Retina (tissue), 1 donor: Measurements from ENCODE around the gene TUBA1C.
"Not testable (repeated sequence)": the region's sequence is repeated elsewhere in the genome, so short reads cannot be mapped to it uniquely, and the experiment has no call there.

ENCODE experiments used
- DNase-seq: peaks from one replicate; pipeline ENCODE4 v3.0.0-alpha.2; 2016

The TUBA1C gene

GRCh38 chr12:49283541-49284429 lies 18.9 kb downstream of the TUBA1C start:
- no peak for DNase-seq

GRCh38 chr12:49284672-49285071 lies 19.8 kb downstream of the TUBA1C start:
- no peak for DNase-seq

GRCh38 chr12:49287876-49288275 lies 23.0 kb downstream of the TUBA1C start:
- no peak for DNase-seq

- DNase-seq: peak; percentile 71
These were observed 23.6 kb downstream of the TUBA1C start for GRCh38 chr12:49288412-49288853.

- DNase-seq: no peak
These were observed 24.2 kb downstream of the TUBA1C start for GRCh38 chr12:49288922-49289555.

GRCh38 chr12:49292729-49293055 lies 27.8 kb downstream of the TUBA1C start:
- DNase-seq: no peak

- DNase-seq: peak; percentile 84
These were observed 28.4 kb downstream of the TUBA1C start for GRCh38 chr12:49293056-49293956.

GRCh38 chr12:49294086-49294803 lies 29.4 kb downstream of the TUBA1C start:
- DNase-seq: peak; percentile 78

GRCh38 chr12:49294804-49295081 lies 29.9 kb downstream of the TUBA1C start:
- peak; percentile 79 for DNase-seq

- no peak for DNase-seq
These were observed 30.4 kb downstream of the TUBA1C start, which contains the start of gene PRPH for GRCh38 chr12:49295082-49295936. Gene PRPH (plus strand): TSS chr12:49295147. CDS start chr12:49295201, 54 bp downstream.

GRCh38 chr12:49296034-49296835 lies 31.4 kb downstream of the TUBA1C start:
- peak; percentile 81 for DNase-seq

GRCh38 chr12:49296836-49297694 lies 32.2 kb downstream of the TUBA1C start:
- peak; percentile 61 for DNase-seq

GRCh38 chr12:49297695-49298060 lies 32.8 kb downstream of the TUBA1C start:
- DNase-seq: no peak

- no peak for DNase-seq
These were observed 33.3 kb downstream of the TUBA1C start for GRCh38 chr12:49298160-49298559.

GRCh38 chr12:49301760-49302159 lies 36.9 kb downstream of the TUBA1C start:
- no peak for DNase-seq

- DNase-seq: no peak
These were observed 39.3 kb downstream of the TUBA1C start for GRCh38 chr12:49304161-49304560.

- DNase-seq: no peak
These were observed 41.1 kb downstream of the TUBA1C start for GRCh38 chr12:49305762-49306510.

GRCh38 chr12:49309386-49309785 lies 44.5 kb downstream of the TUBA1C start:
- no peak for DNase-seq

- not testable (repeated sequence) for DNase-seq
These were observed 45.6 kb downstream of the TUBA1C start for GRCh38 chr12:49310451-49311000.
